Left cardiac atrium (tissue), 4 donors: ENCODE measurements around the gene PRRT1. TPM values are rescaled to one million over a fixed set of nuclear protein-coding genes. Genes with fewer than 3 reads are reported as not detected.
"Not testable (repeated sequence)": the region's sequence is repeated elsewhere in the genome, so short reads cannot be mapped to it uniquely, and the experiment has no call there.

Experiments
- ATAC-seq, 2 donors: fragments of 200-7000 bp; cut with Tn5 transposase; one replicate each; pipeline ENCODE4 v1.9.1; 2020; ENCODE audit warnings: mild to moderate bottlenecking in 2 of 2, moderate library complexity in 2 of 2
- DNase-seq: peaks from one replicate; pipeline ENCODE4 v3.0.0-alpha.2; 2020
- intact Hi-C, 2 donors: fragments of 100-400 bp; cut with DNase I; formaldehyde crosslinking; loops; one replicate each; pipeline versions ENCODE4 v1.14.1 to v1.15.1; 2022 to 2023
- total RNA-seq, 2 donors: library from RNA; stranded (reverse); fragmentation: NEBNext Ultra II Directional; extraction: Animal tissue kit (Norgen Biotek cat#: 25700); gene quantifications; one replicate each; pipeline ENCODE4 v1.2.1, GENCODE V29; 2021
- donor health status: DM: no; HTN: yes; CAD: no.
- donor health status: DM: no; HTN: yes; CAD: no; lungs with severe emphysema.
- donor health status: DM: yes; HTN: yes; CAD: no.
- donor health status: Dilated cardiomyopathy.

The PRRT1 gene
- total RNA-seq, 2 donors from 2014 or later, result 0.77 to 0.97 TPM

DNA sequence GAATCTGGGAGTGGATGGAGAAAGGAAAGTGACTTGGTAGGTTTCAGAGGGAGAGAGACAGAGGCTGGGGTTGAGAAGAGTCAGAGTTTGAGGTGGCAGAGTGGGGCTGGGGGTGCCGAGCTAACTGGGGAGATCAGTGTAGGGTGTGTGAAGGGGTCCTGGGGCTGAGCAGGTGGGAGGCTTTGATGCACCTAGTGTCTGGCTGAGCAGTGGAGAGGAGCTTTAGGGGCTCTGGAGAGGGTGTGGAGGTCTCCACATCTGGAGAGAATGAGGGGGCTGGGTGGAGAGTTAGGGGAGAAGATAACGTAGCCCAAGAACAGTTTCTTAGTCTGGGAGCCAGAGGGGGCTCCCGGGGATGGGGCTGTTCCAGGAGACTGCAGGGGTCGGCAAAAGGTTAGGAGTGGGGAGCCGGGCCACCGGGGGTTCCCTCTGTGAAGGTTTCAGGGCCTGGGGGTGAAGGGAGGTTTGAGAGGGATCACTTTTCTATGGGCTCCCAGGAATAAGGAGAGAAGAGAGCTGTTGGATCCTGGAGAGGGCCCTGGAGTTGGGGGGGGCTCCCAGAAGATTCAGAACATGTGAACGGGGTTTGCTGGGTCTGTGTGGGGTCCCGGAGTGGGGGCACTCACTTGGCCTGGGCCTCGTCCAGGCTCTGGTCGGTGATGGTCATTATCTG lies 37.5 kb upstream of the PRRT1 start:
- peak; percentile 0 to 1 for ATAC-seq

DNA sequence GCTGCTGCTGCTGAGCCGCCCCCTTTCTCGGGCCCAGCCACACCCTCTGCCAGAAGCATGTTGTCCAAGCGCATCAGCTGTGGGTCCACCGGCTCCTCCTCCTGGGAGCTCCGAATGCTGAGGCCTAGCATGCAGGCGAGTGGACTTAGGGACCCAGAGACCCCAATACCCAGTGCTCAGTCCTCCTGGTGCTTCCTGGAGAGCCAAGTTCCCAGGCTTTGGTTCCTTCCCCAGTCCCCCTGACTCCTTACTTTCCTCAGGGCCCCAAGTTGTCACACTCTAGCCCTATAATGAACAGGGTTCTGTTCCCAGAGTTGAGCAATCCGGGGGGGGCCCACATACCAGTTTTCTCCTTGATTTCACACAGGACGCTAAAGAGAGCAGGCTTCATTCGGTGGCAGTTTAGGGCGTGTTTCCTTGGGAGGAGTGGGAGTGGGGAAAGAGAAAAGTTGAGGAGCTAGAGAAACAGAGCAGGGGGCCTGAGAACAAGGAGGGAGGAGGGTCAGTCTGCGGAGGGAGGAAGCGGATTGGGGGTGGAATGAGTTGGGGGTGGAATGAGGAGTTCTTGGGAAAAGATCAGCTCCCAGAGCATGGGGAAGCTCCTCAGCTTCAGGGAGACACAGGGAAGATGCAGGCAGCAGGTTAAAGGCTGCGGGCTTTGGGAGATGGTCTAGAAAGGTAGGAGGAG lies 36.8 kb upstream of the PRRT1 start:
- intact Hi-C loops, result no loop called here
- ATAC-seq, result no peak
- no peak for DNase-seq

More for the DNA sequence above, 37.5 kb upstream of the PRRT1 start:
- DNase-seq, result no peak
- intact Hi-C loops, result no loop called here

DNA sequence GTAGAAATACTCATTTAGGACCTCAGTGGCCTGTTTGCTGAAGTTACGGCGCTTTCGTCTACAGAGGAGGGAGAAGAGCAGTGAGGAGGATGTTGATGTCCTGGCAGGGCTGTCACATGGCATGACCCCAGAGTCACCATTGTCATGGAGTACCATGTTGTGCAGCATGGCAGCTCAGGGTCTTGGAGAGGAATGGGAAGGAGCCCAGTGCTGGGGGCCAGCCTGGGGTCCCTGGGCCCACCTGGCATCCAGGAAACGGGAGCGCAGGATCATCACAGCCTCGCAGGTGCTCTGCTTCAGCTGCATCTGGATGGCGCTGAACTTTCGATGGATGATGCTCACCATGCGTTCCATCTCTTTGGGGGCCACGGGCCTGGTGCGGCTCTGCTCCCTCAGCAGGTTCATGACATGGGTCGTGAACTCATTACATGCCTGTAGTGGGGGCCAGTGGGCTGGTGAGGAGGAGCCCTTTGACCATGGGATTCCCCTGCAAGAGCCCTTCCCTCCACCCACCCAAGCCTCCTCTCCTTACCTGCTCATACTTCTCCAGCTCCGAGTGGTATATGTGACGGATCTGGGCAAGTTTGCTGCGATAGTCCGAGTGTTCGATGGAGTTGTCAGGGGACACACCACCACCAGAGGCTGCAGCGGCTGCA lies 36.1 kb upstream of the PRRT1 start:
- DNase-seq, intact Hi-C loops, ATAC-seq: not testable (repeated sequence)

DNA sequence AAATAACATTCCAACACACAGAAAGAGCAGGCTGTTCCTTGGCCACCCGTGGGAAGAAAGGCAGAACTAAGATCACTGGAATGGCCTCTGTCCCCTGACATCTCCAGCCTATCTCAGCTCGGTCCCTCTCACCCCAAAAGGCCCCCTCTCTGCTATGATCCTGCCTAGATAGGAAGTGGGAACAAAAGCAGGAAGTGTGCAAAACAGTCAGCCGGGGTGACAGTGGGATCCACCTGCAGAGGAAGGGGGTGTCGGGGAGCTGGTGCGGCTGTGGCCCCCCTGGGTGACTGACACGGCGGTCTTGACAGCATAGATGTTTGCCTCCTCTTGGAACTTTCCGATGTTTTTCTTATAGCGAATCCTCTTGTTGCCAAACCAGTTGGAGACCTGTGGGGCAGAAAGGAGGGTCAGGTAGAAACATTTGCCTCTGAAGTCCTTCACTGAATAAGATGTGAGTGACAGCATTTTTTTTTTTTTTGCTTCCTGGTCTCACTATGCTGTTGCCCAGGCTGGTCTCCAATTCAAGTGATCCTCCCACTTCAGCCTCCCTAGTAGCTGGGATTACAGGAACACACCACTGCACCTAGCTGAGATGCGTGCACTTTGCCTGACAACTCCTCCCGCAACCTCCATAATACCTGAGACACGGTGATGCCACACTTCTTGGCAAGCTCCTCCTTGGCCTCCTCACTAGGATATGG lies 35.4 kb upstream of the PRRT1 start:
- no peak for ATAC-seq
- intact Hi-C loops, result no loop called here
- no peak for DNase-seq

DNA sequence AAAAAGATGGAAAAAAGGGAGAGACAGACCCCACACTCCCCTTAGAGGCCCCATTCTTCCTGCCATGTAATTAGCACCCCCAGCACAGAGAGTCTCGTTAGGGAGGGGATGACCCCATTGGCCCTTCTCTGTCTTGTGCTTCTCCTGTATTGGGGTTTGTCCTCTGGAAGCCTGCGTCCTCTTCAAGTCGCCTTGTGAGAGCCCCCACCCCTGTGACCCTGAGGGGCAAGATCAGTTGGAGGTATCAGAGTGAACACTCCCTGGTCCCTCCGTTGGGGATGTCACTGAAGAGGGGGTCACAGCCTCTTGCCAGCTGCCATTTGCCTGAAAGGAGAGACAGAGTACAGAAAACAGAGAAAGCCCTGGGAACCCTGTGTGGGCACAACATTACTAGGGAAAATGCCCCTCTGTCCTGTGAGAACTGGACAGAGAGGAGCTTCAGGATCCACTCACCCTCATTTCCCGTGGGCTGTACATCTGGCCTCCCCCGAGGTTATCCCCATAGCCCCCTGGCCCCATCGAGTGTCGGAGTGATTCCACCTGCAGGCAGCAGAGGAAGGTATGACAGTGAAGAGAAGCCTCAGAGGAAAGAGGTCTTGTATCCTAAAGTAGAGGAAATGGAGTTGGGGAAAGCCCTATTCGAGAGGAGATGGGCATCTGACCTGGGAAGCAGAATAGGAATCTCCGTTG lies 34.6 kb upstream of the PRRT1 start:
- DNase-seq, ATAC-seq, intact Hi-C loops: not testable (repeated sequence)

DNA sequence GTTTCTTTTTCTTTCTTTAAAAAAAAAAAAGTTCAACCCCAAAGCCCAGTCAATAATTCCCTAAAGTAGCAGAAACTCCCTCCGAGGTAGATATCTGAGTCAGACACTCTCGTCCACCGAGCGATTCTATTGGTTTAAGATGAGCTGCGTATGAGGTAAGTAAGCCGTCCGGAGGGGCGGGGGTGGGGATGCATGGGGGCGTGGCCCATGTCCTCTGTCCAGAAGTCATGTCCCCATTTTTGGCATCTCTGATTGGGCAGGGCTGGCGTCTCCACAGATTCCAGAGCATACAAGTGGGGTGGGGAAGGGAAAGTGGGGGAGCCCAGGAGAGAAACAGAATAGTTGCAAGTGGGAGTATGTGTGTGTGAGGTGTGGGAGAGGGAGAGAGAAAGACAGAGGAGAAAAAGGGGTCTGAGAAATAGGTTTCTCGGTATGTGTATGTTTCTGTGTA lies 34.0 kb upstream of the PRRT1 start:
- peak; percentile 59 to 68 for ATAC-seq
- peak; percentile 90 for DNase-seq
- intact Hi-C loops, result not testable (repeated sequence)

DNA sequence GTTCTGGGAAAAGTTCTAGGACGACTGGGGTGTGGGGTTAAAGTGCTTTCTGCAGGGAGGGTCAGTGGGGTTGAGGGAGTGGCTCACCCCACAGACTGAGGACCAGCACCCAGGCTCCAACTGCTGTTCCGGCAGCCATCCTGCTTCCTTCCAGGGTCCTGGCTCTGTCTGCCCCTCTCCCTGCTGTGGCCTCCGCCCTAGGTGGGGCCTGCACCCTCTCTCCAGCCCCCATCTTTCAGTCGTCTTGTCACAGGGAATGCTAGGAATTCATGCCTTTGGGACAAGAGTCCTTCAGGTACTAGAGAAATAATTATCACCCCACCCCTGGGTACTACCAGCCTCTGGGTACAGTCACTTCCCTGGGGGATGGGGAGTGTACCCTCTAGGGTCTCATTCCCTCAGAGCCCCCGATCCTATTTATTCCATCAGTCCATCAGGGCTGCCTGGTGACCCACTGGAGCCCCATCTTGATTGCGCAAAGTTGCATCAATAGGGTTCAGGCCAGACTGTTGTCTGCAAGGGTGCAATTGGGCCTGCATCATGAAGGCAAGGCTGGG lies 32.4 kb upstream of the PRRT1 start, which contains the start of gene AGER:
AGER (minus strand) TSS at position 170 of the 557 bp plus-strand sequence; CDS start at position 139, 31 bp downstream.
- no peak for DNase-seq
- intact Hi-C loops, result no loop called here
- no peak for ATAC-seq

DNA sequence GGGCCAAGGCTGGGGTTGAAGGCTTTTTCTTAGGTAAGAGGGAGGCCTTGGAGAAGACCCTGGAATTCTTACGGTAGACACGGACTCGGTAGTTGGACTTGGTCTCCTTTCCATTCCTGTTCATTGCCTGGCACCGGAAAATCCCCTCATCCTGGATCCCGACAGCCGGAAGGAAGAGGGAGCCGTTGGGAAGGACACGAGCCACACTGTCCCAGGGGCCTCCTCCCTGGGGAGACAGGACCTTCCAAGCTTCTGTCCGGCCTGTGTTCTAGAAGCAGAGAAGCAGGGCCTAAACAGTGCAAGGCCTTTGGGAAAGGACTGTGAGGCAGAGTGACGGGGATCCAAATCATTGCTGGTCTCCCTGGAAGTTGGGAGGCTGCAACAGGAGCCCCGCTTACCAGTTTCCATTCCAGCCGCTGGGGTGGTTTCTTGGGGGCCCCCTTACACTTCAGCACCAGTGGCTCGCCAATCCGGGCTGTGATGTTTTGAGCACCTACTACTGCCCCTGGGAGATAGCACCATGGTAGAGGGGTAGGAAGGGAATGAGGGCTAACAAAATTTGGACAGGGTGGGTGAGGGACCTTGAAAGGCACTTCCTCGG lies 31.8 kb upstream of the PRRT1 start:
- DNase-seq, result no peak
- intact Hi-C loops, result no loop called here
- ATAC-seq, result no peak

DNA sequence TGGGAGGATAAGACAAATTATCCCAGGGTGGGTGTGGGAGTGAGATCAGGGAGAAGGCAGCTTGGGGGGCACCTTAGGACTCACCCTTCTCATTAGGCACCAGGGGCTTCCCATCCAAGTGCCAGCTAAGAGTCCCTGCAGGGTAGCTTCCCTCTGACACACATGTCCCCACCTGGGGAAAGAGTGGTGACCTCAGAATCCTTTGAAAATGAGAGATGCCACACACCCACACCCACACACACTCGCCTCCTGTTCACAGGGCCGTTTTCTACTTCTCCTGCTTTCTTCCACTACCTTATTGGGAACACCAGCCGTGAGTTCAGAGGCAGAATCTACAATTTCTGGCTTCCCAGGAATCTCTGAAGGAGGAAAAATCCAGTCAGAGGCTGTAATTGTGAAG lies 31.3 kb upstream of the PRRT1 start:
- intact Hi-C loops, result no loop called here
- ATAC-seq (no peak), DNase-seq (no peak)

DNA sequence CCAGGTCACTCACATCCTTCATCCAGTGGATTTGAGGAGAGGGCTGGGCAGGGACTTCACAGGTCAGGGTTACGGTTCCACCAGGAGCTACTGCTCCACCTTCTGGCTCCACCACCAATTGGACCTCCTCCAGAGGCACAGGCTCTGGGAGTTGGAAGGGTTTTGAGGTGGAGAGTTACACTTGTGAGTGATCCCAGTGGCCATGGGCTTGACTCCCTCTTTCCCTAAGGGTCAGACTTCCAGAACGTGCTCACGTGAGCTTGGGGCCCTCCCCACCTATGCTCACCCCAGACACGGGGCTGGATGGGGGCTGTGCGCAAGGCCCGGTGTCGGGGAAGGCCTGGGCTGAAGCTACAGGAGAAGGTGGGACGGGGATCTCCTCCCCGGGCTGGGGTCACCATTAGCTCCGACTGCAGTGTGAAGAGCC lies 30.8 kb upstream of the PRRT1 start:
- intact Hi-C loops, result no loop called here
- no peak for DNase-seq
- no peak for ATAC-seq

DNA sequence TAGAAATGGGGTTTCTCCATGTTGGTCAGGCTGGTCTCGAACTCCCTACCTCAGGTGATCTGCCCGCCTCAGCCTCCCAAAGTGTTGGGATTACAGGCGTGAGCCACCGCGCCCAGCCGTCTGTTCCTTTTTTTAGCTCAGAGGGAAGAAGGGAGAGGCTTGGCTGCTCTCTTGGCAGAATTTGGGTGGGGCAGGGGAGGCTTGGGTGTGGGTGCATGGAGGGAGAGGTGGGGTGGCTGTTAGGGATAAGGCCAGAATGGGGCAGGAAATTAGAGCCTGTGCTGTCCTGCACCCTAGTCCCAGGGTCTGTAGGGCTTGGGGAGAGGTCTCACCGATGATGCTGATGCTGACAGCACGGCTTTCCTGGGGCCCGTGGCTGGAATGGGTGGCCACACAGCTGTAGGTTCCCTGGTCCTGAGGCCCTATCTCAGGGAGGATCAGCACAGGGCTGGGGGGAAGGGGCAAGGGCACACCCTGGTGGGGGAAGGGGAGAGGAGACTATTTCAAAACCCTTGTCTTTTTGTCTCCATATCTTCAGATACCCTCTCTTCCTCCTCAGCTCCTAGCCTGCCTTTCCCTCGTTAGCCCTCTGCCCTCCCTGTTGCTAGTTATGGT lies 30.3 kb upstream of the PRRT1 start:
- DNase-seq (no peak), ATAC-seq (no peak)
- intact Hi-C loops, result no loop called here

DNA sequence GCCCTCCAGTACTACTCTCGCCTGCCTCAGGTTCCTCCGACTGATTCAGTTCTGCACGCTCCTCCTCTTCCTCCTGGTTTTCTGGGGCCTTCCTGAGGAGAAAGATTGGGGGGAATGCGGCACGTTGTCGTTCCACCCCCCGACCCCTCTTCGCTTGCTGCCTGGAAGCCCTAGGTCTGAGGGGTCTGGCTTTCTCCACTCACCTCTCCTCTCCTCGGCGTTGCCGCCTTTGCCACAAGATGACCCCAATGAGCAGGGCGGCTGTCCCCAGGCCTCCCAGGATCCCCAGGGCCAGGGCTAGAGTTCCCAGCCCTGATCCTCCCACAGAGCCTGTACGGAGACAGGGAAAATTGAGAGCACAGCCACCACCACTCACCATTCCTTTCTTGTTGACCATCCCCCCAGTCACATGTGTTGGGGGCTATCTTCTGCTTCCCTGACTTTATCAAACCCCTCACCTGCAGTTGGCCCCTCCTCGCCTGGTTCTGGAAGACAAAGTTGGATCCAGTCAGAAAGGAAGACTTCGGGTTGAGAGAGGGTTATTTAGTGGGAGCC lies 29.5 kb upstream of the PRRT1 start:
- no peak for ATAC-seq
- no peak for DNase-seq
- intact Hi-C loops, result no loop called here

DNA sequence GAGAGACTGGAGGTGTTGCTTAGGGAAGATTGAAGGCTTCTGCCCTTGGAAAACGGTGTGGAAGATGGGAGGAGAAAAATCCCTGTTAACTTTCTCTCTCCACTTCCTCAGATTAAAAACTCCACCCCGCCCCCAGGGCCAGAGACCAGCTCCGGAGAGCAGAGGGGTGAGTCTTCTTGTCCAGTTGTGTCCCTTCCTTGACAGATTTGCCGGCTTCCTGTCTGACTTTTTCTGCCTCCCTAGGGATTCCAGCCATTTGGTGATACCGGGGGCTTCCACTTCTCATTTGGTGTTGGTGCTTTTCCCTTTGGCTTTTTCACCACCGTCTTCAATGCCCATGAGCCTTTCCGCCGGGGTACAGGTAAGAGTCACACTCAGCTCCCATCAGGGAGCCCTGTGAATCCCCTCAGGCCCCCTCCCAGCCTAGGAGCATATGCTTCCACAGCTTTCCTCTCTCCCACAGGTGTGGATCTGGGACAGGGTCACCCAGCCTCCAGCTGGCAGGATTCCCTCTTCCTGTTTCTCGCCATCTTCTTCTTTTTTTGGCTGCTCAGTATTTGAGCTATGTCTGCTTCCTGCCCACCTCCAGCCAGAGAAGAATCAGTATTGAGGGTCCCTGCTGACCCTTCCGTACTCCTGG lies 28.1 kb upstream of the PRRT1 start:
- intact Hi-C loops, result no loop called here
- no peak for DNase-seq

DNA sequence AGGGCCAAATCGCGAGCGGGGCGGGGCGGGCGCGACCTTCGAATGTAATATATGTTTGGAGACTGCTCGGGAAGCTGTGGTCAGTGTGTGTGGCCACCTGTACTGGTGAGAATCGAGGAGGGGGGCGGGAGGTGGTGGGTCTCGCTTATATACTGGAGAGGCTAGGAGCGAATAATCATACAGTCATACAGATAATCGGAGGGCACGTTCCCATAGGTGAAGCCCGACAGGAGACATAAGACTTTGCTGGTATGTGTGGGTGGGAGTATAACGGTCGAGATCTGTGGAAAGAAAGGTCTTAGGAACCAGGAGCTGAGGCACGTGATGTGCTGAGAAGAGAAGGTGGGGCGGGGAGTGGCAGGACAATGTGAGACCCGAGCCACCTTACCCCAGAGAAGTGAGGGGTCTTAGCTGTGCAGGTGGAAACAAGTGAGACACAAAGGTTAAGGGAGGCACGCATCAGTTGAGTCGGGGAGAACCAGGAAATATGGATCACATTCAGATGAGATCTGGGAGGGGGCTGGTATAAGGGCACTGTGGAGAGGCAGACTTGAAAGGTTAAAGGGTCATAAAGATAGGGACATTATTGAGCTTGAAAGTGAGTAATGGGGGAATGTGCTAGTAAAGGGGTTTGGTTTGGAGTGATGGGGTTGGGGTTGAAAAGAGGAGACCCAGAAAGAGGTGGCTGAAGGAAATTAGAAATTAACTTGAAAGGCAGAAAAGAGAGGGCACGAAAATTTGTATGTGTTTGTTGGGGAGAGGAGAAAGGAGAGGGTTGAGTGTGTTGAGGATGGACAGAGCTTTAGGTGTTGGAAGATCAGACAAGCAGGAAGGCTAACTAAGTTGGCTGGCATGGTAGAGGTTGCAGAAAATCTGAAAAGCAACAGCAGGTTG lies 27.1 kb upstream of the PRRT1 start:
- ATAC-seq, result no peak
- intact Hi-C loops, result no loop called here
- DNase-seq, result no peak

More for the DNA sequence above, 28.1 kb upstream of the PRRT1 start:
- ATAC-seq, result no peak

DNA sequence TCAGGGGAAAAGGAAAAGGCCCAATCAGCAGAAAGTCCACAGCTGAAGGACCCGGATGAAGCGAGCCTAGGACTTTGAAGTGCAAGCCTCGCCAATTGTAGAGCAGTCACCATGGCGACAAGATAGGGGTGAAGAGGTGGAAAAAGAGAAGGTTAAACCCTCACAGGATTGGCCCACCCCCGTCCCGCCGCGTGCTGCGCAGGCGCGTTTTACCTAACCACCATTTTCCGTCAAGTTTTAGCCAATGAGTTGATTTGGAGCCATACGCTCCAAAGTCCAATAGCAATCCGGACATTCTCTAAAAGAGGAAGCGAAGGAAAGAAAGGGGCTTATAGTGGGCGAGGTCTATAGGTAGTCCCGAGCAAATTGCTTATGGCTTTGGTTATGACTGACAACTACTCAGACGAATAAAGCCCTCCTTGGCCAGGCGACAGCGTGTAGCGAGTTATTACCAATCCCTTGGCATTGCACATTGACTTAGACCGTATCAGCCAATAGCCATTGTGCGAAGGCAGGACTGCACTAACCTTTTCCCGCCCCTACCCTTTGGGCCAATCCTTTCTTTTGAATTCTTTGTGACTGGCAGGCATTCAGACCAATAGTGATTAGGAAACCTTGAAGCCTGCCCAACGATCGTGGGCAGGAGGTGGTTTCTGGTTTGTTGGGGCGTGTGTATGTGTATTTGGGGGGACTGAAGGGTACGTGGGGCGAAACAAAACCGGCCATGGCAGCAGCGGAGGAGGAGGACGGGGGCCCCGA lies 26.2 kb upstream of the PRRT1 start, which contains the start of gene RNF5:
RNF5 (plus strand) TSS at position 618 of the 759 bp plus-strand sequence; CDS start at position 725, 107 bp downstream.
- DNase-seq, result peak; percentile 96
- ATAC-seq, result peak; percentile 85 to 87
- intact Hi-C loops, result no loop called here
